ENCODE data around the gene BCLAF1. TPM values are rescaled to one million over a fixed set of nuclear protein-coding genes. Genes with fewer than 3 reads are reported as not detected.
"Not testable (repeated sequence)": the region's sequence is repeated elsewhere in the genome, so short reads cannot be mapped to it uniquely, and the experiment has no call there.

The BCLAF1 gene
- total RNA-seq, 2 donors from 2014 or later: 83.0 to 136 TPM

GRCh38 chr6:136225496-136225895 is 64.2 kb downstream of the BCLAF1 start:
- intact Hi-C loops (cut with DNase I): loop anchor here (5.0 kb wide), 1 partner anchor 183 kb away; no protein-coding TSS in a partner anchor
- no peak overlapping the region for H3K27ac ChIP-seq
- no peaks in the 10 kb centered on the region for H3K9me3 ChIP-seq
- 75% methylated on average over 5 of the region's 5 CpGs for WGBS
- DNase-seq (ENCODE audit: low spot score): no peak
- H3K4me1 ChIP-seq (replicated peaks): no peaks in the 10 kb centered on the region
- TF ChIP-seq CTCF (IDR thresholded peaks at IDR 0.05): no peak
- TF ChIP-seq POLR2A (IDR thresholded peaks at IDR 0.05): no peak
- H3K36me3 ChIP-seq: no peaks in the 10 kb centered on the region
- H3K27me3 ChIP-seq (replicated peaks; ENCODE audit: insufficient read depth): no peaks in the 10 kb centered on the region
- no peak overlapping the region for H3K4me3 ChIP-seq

GRCh38 chr6:136224974-136225373 is 64.7 kb downstream of the BCLAF1 start:
- H3K36me3 ChIP-seq; H3K4me3 ChIP-seq; H3K27me3 ChIP-seq (replicated peaks; ENCODE audit: insufficient read depth); DNase-seq (ENCODE audit: low spot score); H3K4me1 ChIP-seq (replicated peaks); H3K27ac ChIP-seq; H3K9me3 ChIP-seq: not testable (repeated sequence)
- intact Hi-C loops (cut with DNase I): loop anchor here (5.0 kb wide), 1 partner anchor 183 kb away; no protein-coding TSS in a partner anchor
- WGBS: 96% methylated on average over 4 of the region's 4 CpGs

- TF ChIP-seq POLR2AphosphoS5 (IDR thresholded peaks at IDR 0.05): no peak
- TF ChIP-seq CTCF (IDR thresholded peaks at IDR 0.05): no peak
- no peak for TF ChIP-seq POLR2A (IDR thresholded peaks at IDR 0.05)
- Histone ChIP-seq H3K36me3 (no peaks in the 10 kb centered on the region), H3K27ac (no peak overlapping the region), H3K4me3 (no peak overlapping the region), H3K4me1 (replicated peaks) (no peaks in the 10 kb centered on the region), H3K27me3 (replicated peaks; ENCODE audit: insufficient read depth) (no peaks in the 10 kb centered on the region), H3K9me3 (no peaks in the 10 kb centered on the region)
- WGBS: 87% methylated on average over 10 of the region's 10 CpGs
- intact Hi-C loops (cut with DNase I): no loop called here
- no peak for DNase-seq (ENCODE audit: low spot score)
Observed at GRCh38 chr6:136216503-136217401, 72.9 kb downstream of the BCLAF1 start.

GRCh38 chr6:136213853-136214252 is 75.8 kb downstream of the BCLAF1 start:
- Histone ChIP-seq H3K27me3 (replicated peaks; ENCODE audit: insufficient read depth) (no peaks in the 10 kb centered on the region), H3K4me3 (no peak overlapping the region), H3K9me3 (no peaks in the 10 kb centered on the region), H3K4me1 (replicated peaks) (no peaks in the 10 kb centered on the region), H3K27ac (no peak overlapping the region), H3K36me3 (no peaks in the 10 kb centered on the region)
- no peak for DNase-seq (ENCODE audit: low spot score)
- TF ChIP-seq POLR2A (IDR thresholded peaks at IDR 0.05) (no peak), POLR2AphosphoS5 (IDR thresholded peaks at IDR 0.05) (no peak), CTCF (IDR thresholded peaks at IDR 0.05) (no peak)
- intact Hi-C loops (cut with DNase I): no loop called here

- Histone ChIP-seq H3K36me3 (no peaks in the 10 kb centered on the region), H3K9me3 (no peaks in the 10 kb centered on the region), H3K4me3 (no peak overlapping the region), H3K4me1 (replicated peaks) (no peaks in the 10 kb centered on the region), H3K27ac (no peak overlapping the region), H3K27me3 (replicated peaks; ENCODE audit: insufficient read depth) (no peaks in the 10 kb centered on the region)
- DNase-seq (ENCODE audit: low spot score): no peak
- TF ChIP-seq CTCF (IDR thresholded peaks at IDR 0.05) (no peak), POLR2AphosphoS5 (IDR thresholded peaks at IDR 0.05) (no peak)
- intact Hi-C loops (cut with DNase I): no loop called here
- WGBS: 65% methylated on average over 5 of the region's 5 CpGs
Observed at GRCh38 chr6:136213012-136213539, 76.6 kb downstream of the BCLAF1 start.
